GM19468 (cell line): ENCODE data around the gene MSANTD1.
A peak's percentile ranks its signal among the peaks of the same experiment; 100 is the strongest.

Experiments used
- ATAC-seq: cut with Tn5 transposase; IDR thresholded peaks from one replicate; pipeline ENCODE4 v1.9.1; 2021; ENCODE audit warnings: mild to moderate bottlenecking, moderate library complexity, moderate number of reproducible peaks; ENCODE audit not compliant: unreplicated experiment; ENCODE audit errors: extremely low read depth

Gene MSANTD1

GRCh38 chr4:3285558-3286334 is 36.8 kb downstream of the MSANTD1 start:
- ATAC-seq: no peak

- no peak for ATAC-seq
Measured at GRCh38 chr4:3286335-3287175, 37.6 kb downstream of the MSANTD1 start.

- no peak for ATAC-seq
Measured at GRCh38 chr4:3287271-3287971, 38.5 kb downstream of the MSANTD1 start.

- ATAC-seq: no peak
Measured at GRCh38 chr4:3287972-3288570, 39.1 kb downstream of the MSANTD1 start.

- ATAC-seq: no peak
Measured at GRCh38 chr4:3288571-3289094, 39.7 kb downstream of the MSANTD1 start.

GRCh38 chr4:3290476-3290875 is 41.5 kb downstream of the MSANTD1 start:
- ATAC-seq: no peak

GRCh38 chr4:3290889-3291321 is 41.9 kb downstream of the MSANTD1 start:
- no peak for ATAC-seq

GRCh38 chr4:3291411-3291968 is 42.5 kb downstream of the MSANTD1 start:
- ATAC-seq: no peak

- no peak for ATAC-seq
Measured at GRCh38 chr4:3291969-3292570, 43.1 kb downstream of the MSANTD1 start.

- ATAC-seq: peak; percentile 13
Measured at GRCh38 chr4:3292571-3293400, 43.8 kb downstream of the MSANTD1 start, which contains the start of gene RGS12. RGS12 (plus strand) TSS chr4:3293021; CDS start chr4:3316171, 23,150 bp downstream.

GRCh38 chr4:3293401-3294391 is 44.7 kb downstream of the MSANTD1 start:
- ATAC-seq: no peak

GRCh38 chr4:3294401-3295241 is 45.7 kb downstream of the MSANTD1 start:
- no peak for ATAC-seq

GRCh38 chr4:3295837-3296624 is 47.1 kb downstream of the MSANTD1 start:
- ATAC-seq: no peak

- ATAC-seq: no peak
Measured at GRCh38 chr4:3296651-3297050, 47.7 kb downstream of the MSANTD1 start.

GRCh38 chr4:3297066-3297859 is 48.3 kb downstream of the MSANTD1 start:
- no peak for ATAC-seq
